T-helper 1 cell treated with Interleukin-12 subunit alpha and Interleukin-12 subunit beta and Interleukin-4 antibody, amounts not matched to agents 30 ng/mL and 1 ng/mL, for 36 hours (primary cell): ENCODE results near the gene YPEL3. TPM values are rescaled to one million over a fixed set of nuclear protein-coding genes. Genes with fewer than 3 reads are reported as not detected.

Source experiments
- intact Hi-C: fragments of 100-400 bp; cut with micrococcal nuclease; formaldehyde crosslinking; loops from one replicate; pipeline ENCODE4 v1.15.1; 2024
- total RNA-seq: library from RNA; stranded (reverse); gene quantifications from 2 replicates; pipeline ENCODE4 v1.2.3, GENCODE V29; 2022

The YPEL3 gene
- total RNA-seq, 1 donor from 2014 or later, result 49.2 TPM

GRCh38 chr16:30054451-30054850 is 41.6 kb downstream of the YPEL3 start:
- intact Hi-C loops, result no loop called here

GRCh38 chr16:30053376-30054015 is 42.5 kb downstream of the YPEL3 start:
- intact Hi-C loops, result loop anchor here (1.0 to 2.0 kb wide), 3 partner anchors 12 to 127 kb away; partner anchors contain the start of genes ALDOA, INO80E and KCTD13

GRCh38 chr16:30052671-30053372 is 43.2 kb downstream of the YPEL3 start:
- intact Hi-C loops, result loop anchor here (1.0 to 2.0 kb wide), 3 partner anchors 12 to 126 kb away; partner anchors contain the start of genes ALDOA, INO80E and KCTD13

- intact Hi-C loops, result no loop called here
Observed at GRCh38 chr16:30051518-30051917, 44.5 kb downstream of the YPEL3 start.

- intact Hi-C loops, result no loop called here
Observed at GRCh38 chr16:30049871-30050270, 46.1 kb downstream of the YPEL3 start.

GRCh38 chr16:30046588-30046987 is 49.4 kb downstream of the YPEL3 start:
- intact Hi-C loops, result no loop called here

GRCh38 chr16:30046178-30046577 is 49.8 kb downstream of the YPEL3 start:
- intact Hi-C loops, result no loop called here

Other genes with a start within 250 kb of the YPEL3 start
- 68.7 and 75.4 TPM in 2 replicates for gene CDIPT, start 233.0 kb downstream of the YPEL3 start, total RNA-seq
- gene SEZ6L2, start 196.7 kb downstream of the YPEL3 start, total RNA-seq, result 0.07 TPM in 2 replicates
- gene ASPHD1, start 195.7 kb downstream of the YPEL3 start, total RNA-seq, result 0.17 and 0.32 TPM in 2 replicates
- 42.2 and 48.4 TPM in 2 replicates for gene KCTD13, start 170.0 kb downstream of the YPEL3 start, total RNA-seq
- gene TMEM219, start 134.1 kb downstream of the YPEL3 start, total RNA-seq, result 46.1 and 54.0 TPM in 2 replicates
- gene TAOK2, start 122.3 kb downstream of the YPEL3 start, total RNA-seq, result 39.8 and 41.5 TPM in 2 replicates
- 35.8 and 36.9 TPM in 2 replicates for gene HIRIP3, start 100.6 kb downstream of the YPEL3 start, total RNA-seq
- 98.2 and 112 TPM in 2 replicates for gene INO80E, start 100.0 kb downstream of the YPEL3 start, total RNA-seq
- gene DOC2A, start 85.2 kb downstream of the YPEL3 start, total RNA-seq, result not detected in 2 replicates
- not detected in 2 replicates for gene C16orf92, start 73.0 kb downstream of the YPEL3 start, total RNA-seq
- 1.4 and 2.3 TPM in 2 replicates for gene TLCD3B, start 64.9 kb downstream of the YPEL3 start, total RNA-seq
- 1,204 and 1,207 TPM in 2 replicates for gene ALDOA, start 30.5 kb downstream of the YPEL3 start, total RNA-seq
- 147 and 149 TPM in 2 replicates for gene PPP4C, start 20.2 kb downstream of the YPEL3 start, total RNA-seq
- 0.54 and 0.68 TPM in 2 replicates for gene TBX6, start 4.3 kb downstream of the YPEL3 start, total RNA-seq
- 7.6 and 11.2 TPM in 2 replicates for gene GDPD3, start 17.3 kb upstream of the YPEL3 start, total RNA-seq
- gene MAPK3, start 27.0 kb upstream of the YPEL3 start, total RNA-seq, result 65.5 and 68.9 TPM in 2 replicates
- 1,802 and 1,829 TPM in 2 replicates for gene CORO1A, start 87.4 kb upstream of the YPEL3 start, total RNA-seq
- gene BOLA2B, start 97.5 kb upstream of the YPEL3 start, total RNA-seq, result 183 and 188 TPM in 2 replicates
- 57.3 and 64.3 TPM in 2 replicates for gene SLX1A, start 97.7 kb upstream of the YPEL3 start, total RNA-seq
- 29.2 and 31.7 TPM in 2 replicates for gene SULT1A3, start 103.0 kb upstream of the YPEL3 start, total RNA-seq
- gene NPIPB13, start 152.3 kb upstream of the YPEL3 start, total RNA-seq, result 10.8 and 19.5 TPM in 2 replicates